Measurements from ENCODE around the gene NMNAT2. TPM values are rescaled to one million over a fixed set of nuclear protein-coding genes. Genes with fewer than 3 reads are reported as not detected.

The NMNAT2 gene
- polyA plus RNA-seq, 1 donor from 2014 or later: 43.8 TPM

DNA sequence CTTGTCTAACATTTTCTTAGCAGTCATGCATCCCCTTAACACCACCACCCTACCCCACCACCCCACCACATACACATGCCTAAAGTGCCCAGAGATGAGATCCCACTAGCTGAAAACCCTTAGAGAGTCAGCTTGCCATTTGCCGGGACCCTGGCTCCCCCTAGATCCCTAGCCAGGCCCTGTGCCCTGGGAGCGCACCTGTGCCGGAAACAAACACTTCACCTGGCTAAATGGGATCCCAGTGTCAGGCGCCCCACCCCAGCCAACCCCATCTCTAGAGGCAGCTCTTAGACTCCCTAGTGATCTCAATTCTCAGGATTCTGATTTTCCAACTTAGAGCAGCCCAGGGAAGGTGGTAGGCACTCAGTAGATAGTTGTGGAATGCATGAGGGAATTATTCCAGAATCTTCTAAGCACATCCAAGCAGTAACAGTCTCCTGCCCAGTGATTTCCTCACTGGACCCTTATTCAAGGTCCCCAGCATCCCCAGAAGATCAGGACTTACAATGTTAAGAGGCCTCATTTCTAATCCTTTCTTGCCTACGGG, 126.9 kb downstream of the NMNAT2 start:
- no peaks in the 10 kb centered on the region for H4K20me1 ChIP-seq (ENCODE audit: insufficient read depth)
- H2AFZ ChIP-seq (ENCODE audit: low read depth, low read length): no peak overlapping the region

GRCh38 chr1:183290628-183291027, 127.6 kb downstream of the NMNAT2 start:
- no peak overlapping the region for H3K4me3 ChIP-seq (ENCODE audit: low read length)
- no peaks in the 10 kb centered on the region for H4K20me1 ChIP-seq (ENCODE audit: insufficient read depth)
- H3K27ac ChIP-seq (ENCODE audit: low read length): no peak overlapping the region
- H3K9ac ChIP-seq (ENCODE audit: low read length): no peak overlapping the region
- no peaks in the 10 kb centered on the region for H3K9me3 ChIP-seq (ENCODE audit: low read length)
- H3F3A ChIP-seq (ENCODE audit: insufficient read depth, low read length, poor library complexity, severe bottlenecking): no peaks in the 10 kb centered on the region
- peaks cover 8% of the 10 kb centered on the region for H3K36me3 ChIP-seq (ENCODE audit: insufficient read depth, low read length)
- no peaks in the 10 kb centered on the region for H3K79me2 ChIP-seq (replicated peaks; ENCODE audit: insufficient read depth, low read length)
- H3K9me2 ChIP-seq (ENCODE audit: insufficient read depth, low read length): no peaks in the 10 kb centered on the region
- no peaks in the 10 kb centered on the region for H3K27me3 ChIP-seq (ENCODE audit: insufficient read depth, low read depth, low read length)
- H3K4me2 ChIP-seq (ENCODE audit: low read length): no peak overlapping the region
- no peak overlapping the region for H2AFZ ChIP-seq (ENCODE audit: low read depth, low read length)
- TF ChIP-seq EZH2 (IDR thresholded peaks at IDR 0.05; ENCODE audit: borderline replicate concordance, insufficient read depth, low read length, poor library complexity, severe bottlenecking) (no peak), REST (IDR thresholded peaks at IDR 0.05; ENCODE audit: borderline replicate concordance) (no peak), MXI1 (conservative IDR thresholded peaks at IDR 0.05; ENCODE audit: poor library complexity, severe bottlenecking) (no peak), SMC3 (conservative IDR thresholded peaks at IDR 0.05; ENCODE audit: poor library complexity) (no peak), EP300 (conservative IDR thresholded peaks at IDR 0.05; ENCODE audit: poor library complexity, severe bottlenecking) (no peak)

More for the DNA sequence above, 126.9 kb downstream of the NMNAT2 start:
- TF ChIP-seq CTCF (IDR thresholded peaks at IDR 0.05; ENCODE audit: poor library complexity, severe bottlenecking) (no peak), RAD21 (conservative IDR thresholded peaks at IDR 0.05) (no peak), REST (IDR thresholded peaks at IDR 0.05; ENCODE audit: borderline replicate concordance) (no peak), TAF1 (IDR thresholded peaks at IDR 0.05; ENCODE audit: low read depth) (no peak), EP300 (conservative IDR thresholded peaks at IDR 0.05; ENCODE audit: poor library complexity, severe bottlenecking) (no peak), POLR2AphosphoS5 (IDR thresholded peaks at IDR 0.05) (no peak), MXI1 (conservative IDR thresholded peaks at IDR 0.05; ENCODE audit: poor library complexity, severe bottlenecking) (no peak), SMC3 (conservative IDR thresholded peaks at IDR 0.05; ENCODE audit: poor library complexity) (no peak), EZH2 (IDR thresholded peaks at IDR 0.05; ENCODE audit: borderline replicate concordance, insufficient read depth, low read length, poor library complexity, severe bottlenecking) (no peak)
- Histone ChIP-seq H3K79me2 (replicated peaks; ENCODE audit: insufficient read depth, low read length) (no peaks in the 10 kb centered on the region), H3K27ac (ENCODE audit: low read length) (no peak overlapping the region), H3K9ac (ENCODE audit: low read length) (no peak overlapping the region), H3K4me2 (ENCODE audit: low read length) (no peak overlapping the region), H3K36me3 (ENCODE audit: insufficient read depth, low read length) (peaks cover 7% of the 10 kb centered on the region), H3K9me3 (ENCODE audit: low read length) (no peaks in the 10 kb centered on the region), H3F3A (ENCODE audit: insufficient read depth, low read length, poor library complexity, severe bottlenecking) (no peaks in the 10 kb centered on the region), H3K27me3 (ENCODE audit: insufficient read depth, low read depth, low read length) (no peaks in the 10 kb centered on the region), H3K9me2 (ENCODE audit: insufficient read depth, low read length) (no peaks in the 10 kb centered on the region), H3K4me3 (ENCODE audit: low read length) (no peak overlapping the region)
